HG02943 (cell line): ENCODE data around the gene PLA2G4E.

Source experiments
- ATAC-seq: cut with Tn5 transposase; IDR thresholded peaks from one replicate; pipeline ENCODE4 v1.9.1; 2021; ENCODE audit warnings: mild to moderate bottlenecking, low read depth, moderate library complexity; ENCODE audit not compliant: unreplicated experiment

PLA2G4E gene

DNA sequence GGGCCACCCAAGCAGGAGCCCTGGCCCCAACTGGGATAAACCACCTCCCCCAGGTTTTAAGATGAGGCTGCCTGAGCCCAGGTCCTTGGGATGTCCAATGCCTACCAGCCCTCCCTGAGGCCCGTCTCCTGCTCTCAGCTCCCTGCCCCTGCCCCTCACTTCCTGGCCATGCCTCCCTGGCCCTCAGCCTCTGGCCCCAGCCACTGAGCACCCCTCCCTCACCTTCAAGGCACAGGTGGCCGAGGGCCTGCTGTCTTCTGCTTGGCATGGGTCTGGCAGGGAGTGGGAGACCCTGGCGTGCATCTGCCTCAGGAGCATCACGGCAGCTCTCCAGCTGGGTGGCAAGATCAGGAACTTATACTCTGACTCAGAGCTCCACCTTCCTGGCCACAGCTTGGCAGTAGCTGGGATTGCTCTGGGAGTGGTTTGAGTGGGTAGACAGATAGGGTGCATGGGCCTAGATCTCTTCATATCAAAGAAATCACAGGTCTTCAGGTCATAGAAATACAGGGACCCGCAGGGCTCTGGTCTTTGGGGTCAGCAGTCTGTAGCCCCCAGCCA lies at the start of gene PLA2G4E:
TSS of gene PLA2G4E (minus strand) at position 330 of the 561 bp plus-strand sequence. CDS start at position 318, 12 bp downstream.
- no peak for ATAC-seq

GRCh38 chr15:42070279-42070975 lies 49.6 kb upstream of the PLA2G4E start:
- no peak for ATAC-seq

GRCh38 chr15:42069496-42070278 lies 48.8 kb upstream of the PLA2G4E start:
- ATAC-seq = no peak

- ATAC-seq = no peak
Observed at GRCh38 chr15:42069025-42069424, 48.2 kb upstream of the PLA2G4E start.

- no peak for ATAC-seq
Observed at GRCh38 chr15:42068601-42069000, 47.8 kb upstream of the PLA2G4E start.

- ATAC-seq = no peak
Observed at GRCh38 chr15:42066764-42067415, 46.0 kb upstream of the PLA2G4E start.

DNA sequence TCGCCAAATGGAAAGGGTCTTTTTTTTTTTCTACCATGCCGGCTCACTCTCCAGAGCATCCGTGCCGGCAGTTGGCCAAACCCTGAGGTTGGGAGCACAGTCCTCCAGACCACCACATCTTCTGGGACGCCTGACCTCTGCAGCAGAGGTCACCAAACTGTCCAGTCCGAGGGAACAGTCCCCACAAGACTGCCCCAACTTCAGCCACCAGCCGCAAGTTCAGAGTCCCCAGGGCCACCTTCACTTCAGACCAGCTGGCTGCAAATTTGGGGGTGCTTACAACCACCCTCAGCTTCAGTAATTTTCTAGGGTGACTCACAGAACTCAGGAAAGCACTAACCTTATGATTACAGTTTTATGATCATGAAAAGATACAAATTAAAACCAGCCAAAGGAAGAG lies 44.6 kb upstream of the PLA2G4E start:
- ATAC-seq = no peak

DNA sequence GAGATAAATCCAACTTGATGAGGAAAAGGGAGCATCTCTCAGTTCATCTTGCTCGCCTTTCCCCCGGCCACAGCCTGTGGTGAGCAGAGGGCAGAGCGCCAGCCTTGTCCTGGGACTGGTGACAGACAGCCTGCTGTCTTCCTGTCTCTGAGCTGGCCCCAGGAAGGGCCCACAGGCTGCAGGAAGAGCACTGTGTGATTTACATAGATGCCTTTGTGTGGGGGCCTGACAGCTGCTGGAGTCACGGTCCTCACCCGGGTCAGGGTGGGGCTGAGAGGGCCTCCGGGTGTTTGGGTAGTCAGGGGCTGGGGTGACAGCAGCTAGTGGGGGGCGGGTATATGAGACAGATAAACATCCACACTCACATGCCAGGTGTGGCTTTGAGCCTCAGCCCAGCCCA lies 44.2 kb upstream of the PLA2G4E start:
- no peak for ATAC-seq

DNA sequence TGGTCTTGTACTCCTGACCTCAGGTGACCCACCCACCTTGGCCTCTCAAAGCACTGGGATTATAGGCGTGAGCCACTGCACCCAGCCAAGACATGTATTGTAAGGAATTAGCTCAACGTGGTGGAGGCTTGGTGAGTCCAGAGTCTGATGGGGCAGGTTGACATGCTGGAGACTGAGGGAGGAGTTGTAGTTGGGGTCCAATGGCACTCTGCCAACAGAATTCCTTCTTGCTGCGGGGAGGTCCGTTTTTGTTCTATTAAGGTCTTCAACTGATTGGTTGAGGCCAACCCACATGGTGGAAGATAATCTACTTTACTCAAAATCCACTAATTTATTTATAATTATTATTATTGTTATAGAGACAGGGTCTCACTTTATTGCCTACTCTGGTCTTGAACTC lies 43.4 kb upstream of the PLA2G4E start:
- no peak for ATAC-seq

DNA sequence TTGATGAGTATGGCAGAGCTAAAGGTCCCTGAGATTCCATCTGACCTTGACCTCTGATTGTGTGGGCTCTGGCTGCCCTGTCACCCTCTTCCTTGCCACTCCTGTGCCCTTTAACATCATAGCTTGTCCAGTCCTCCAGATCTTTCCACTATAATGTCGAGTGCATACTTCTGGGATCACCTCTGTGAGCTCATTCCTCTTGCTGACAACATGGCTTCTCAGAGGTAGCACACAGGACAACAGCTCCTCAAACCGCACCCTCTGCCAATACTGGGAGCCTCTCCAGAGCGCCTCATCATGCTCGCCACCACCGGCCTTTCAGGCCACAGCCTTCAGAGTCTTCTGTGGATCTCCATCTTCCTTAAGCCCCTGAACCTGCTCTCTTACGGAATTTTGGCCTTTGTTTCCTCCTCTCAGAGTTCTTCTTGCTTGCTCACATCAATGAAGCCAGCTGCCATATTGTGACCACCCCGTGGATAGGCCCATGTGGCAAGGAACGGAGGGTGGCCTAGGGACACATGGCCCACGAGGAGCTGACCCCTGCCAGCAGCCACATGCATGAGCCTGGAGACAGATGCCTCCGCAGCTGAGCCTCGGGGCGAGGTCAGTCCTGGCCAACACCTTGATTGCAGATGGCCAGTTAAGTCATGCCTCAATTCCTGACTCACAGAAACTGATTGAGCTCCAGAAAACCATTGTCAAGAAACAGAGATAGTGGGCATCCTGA lies 42.4 kb upstream of the PLA2G4E start:
- ATAC-seq = no peak

DNA sequence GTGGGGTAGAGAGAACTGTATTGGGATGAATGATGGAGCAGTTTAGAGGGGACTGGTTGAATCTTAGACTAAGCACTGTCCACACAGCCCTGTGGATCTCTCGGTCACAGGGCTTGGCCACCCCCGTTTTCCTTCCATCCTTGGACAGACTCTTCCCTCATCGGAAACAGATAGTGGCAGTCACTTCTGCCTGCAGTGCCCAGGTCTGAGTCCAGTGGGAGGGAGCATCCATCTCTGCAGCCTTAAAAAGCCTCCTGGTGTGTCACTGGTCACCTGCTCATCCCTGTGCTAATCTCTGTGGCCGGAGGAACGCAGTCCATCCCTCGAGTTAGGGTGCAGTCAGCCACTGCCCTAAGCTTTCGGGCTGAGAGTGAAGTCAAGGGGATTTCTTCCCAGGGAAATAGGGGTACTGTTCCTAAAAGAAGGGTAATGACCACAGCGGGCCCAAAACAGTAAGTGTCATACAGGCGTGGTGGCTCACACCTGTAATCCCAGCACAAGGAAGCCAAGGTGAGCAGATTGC lies 41.5 kb upstream of the PLA2G4E start:
- ATAC-seq = no peak

- no peak for ATAC-seq
Observed at GRCh38 chr15:42060797-42061196, 40.0 kb upstream of the PLA2G4E start.

GRCh38 chr15:42060477-42060763 lies 39.6 kb upstream of the PLA2G4E start:
- no peak for ATAC-seq

GRCh38 chr15:42059661-42060476 lies 39.0 kb upstream of the PLA2G4E start:
- ATAC-seq = no peak

GRCh38 chr15:42058791-42059190 lies 37.9 kb upstream of the PLA2G4E start:
- no peak for ATAC-seq

DNA sequence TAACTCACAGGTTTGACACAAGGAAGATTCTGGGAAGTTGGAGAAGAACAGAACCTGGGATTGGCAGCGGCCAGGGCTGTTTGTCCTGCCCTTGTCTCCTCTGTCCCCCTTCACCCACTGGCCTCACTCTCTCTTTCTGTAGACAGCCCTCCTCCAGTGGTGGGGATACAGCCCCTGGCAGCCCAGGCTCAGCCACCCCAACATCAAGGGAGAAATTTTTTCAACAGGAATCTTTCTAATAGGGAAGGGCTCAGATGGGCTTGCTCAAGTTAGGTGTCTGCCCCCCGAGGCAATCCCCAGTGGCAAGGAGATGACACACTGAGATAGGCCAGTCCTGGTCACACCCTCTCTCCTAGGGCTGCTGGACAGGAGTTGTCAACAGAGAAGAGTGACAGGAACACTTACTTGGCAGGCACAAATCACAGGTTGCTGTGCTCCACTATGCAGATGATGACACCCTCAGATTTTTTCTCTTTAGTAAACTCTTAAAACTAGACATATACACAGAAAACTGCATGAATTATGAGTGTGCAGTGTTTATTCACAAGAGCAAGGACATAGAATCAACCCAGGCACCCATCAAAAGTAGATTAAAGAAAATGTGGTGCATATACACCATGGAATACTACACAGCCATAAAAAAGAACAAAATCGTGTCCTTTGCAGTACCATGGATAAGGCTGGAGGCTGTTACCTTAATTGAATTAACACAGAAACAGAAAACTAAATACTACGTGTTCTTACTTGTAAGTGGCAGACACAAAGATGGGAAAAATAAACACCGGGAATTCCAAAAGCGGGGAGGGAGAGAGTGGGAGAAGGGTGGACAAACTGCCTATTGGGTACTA lies 37.2 kb upstream of the PLA2G4E start:
- ATAC-seq = no peak

DNA sequence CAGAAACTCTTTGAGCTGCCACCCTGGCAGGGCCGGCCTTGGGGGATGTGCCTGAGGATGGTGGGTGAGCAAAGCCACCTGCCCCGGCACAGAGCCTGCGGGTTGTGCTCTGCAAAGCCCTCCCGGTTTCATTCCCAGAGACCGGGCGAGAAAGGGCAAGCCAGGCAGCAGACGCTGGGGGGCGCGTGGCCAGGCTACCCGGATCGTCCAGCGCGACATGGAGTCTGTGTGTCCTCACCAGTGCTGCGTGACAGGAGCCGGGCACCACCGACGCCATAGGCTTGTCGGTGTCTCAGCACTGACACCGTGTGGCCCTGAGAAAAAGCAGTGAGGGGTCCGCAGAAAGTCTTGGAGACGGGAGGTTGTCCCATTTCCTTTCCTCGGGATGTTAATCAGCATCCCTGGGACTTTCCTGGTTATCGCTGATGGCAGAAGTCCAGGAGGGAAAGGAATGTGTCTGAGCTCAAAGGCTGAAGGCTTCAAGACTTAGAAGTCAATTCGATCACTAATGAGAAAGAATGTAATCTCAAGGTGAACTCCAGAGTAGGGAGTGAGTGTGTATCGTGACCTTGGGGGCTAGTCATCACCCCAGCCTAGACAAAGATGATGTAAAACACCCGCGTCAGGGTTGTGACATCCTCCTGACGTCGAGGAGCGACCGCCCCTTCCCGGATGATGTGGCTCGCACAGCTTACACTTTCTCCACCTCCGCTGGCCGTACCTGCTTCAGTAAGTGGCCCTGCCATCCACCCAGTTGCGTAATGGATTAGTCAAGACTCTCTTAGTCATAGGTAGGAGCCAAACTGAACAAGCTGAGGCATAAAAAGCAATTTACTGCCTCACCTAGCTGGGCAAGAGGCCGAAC lies 36.3 kb upstream of the PLA2G4E start:
- no peak for ATAC-seq

- no peak for ATAC-seq
Observed at GRCh38 chr15:42053914-42054313, 33.1 kb upstream of the PLA2G4E start.
